H1 (cell line): Measurements from ENCODE around the gene U2SURP. TPM values are rescaled to one million over a fixed set of nuclear protein-coding genes. Genes with fewer than 3 reads are reported as not detected.

Experiments used
- CTCF ChIA-PET: fragments of 300-600 bp; sonication (Branson Sonifier 250); formaldehyde crosslinking; loops from one replicate; lab custom pipeline; 2021; ENCODE audit not compliant: partially characterized antibody; lab: Charles Lee
- POLR2A ChIA-PET: fragments of 300-600 bp; sonication (Branson Sonifier 250); formaldehyde crosslinking; loops from one replicate; lab custom pipeline; 2021; ENCODE audit warnings: inconsistent platforms; ENCODE audit not compliant: partially characterized antibody; lab: Charles Lee
- DNase-seq, 2 experiments: peaks; one replicate each; pipeline versions ENCODE4 v3.0.0 to v3.0.0-alpha.2; 2010 to 2022; ENCODE audit warnings: low spot score in 2 of 2, low read depth in 1 of 2, mixed read lengths in 1 of 2
- FAIRE-seq: peaks from 2 replicates; lab custom pipeline; 2011; peaks lifted over from hg19 to GRCh38; lab: Jason Lieb, UNC
- H2AFZ ChIP-seq: 2 replicates; pipeline ENCODE4 v1.8.1; 2012; ENCODE audit warnings: low read length, inconsistent platforms
- H2AK5ac ChIP-seq: 2 replicates; pipeline ENCODE4 v1.6.1; 2013; ENCODE audit warnings: low read depth, low read length
- H2BK120ac ChIP-seq: replicated peaks from 2 replicates; pipeline ENCODE3; 2013; ENCODE audit warnings: low read depth, low read length, inconsistent platforms
- H2BK12ac ChIP-seq: 2 replicates; pipeline ENCODE4 v1.6.1; 2013; ENCODE audit warnings: low read depth, low read length
- H2BK15ac ChIP-seq: 2 replicates; pipeline ENCODE4 v1.6.1; 2013; ENCODE audit warnings: low read length
- H2BK20ac ChIP-seq: 2 replicates; pipeline ENCODE4 v1.6.1; 2013; ENCODE audit warnings: low read length
- H2BK5ac ChIP-seq: 2 replicates; pipeline ENCODE4 v1.6.1; 2013; ENCODE audit warnings: low read depth, low read length
- H3K14ac ChIP-seq: 2 replicates; pipeline ENCODE4 v1.6.1; 2013; ENCODE audit warnings: inconsistent platforms; ENCODE audit not compliant: insufficient read length
- H3K18ac ChIP-seq: 2 replicates; pipeline ENCODE4 v1.6.1; 2013; ENCODE audit warnings: low read length; ENCODE audit errors: extremely low read depth
- H3K23ac ChIP-seq: 2 replicates; pipeline ENCODE4 v1.6.1; 2013; ENCODE audit warnings: inconsistent platforms; ENCODE audit not compliant: insufficient read length
- H3K23me2 ChIP-seq: 2 replicates; pipeline ENCODE4 v1.6.1; 2013; ENCODE audit warnings: low read depth, low read length
- H3K27ac ChIP-seq: 2 replicates; pipeline ENCODE4 v1.6.1; 2011; ENCODE audit warnings: low read depth, low read length, inconsistent platforms
- H3K27me3 ChIP-seq, 4 experiments: replicated peaks in 1 of 4; 1 replicate in 1 of 4; 2 replicates in 3 of 4; pipeline versions ENCODE4 v1.6.1 to v1.8.1; 2011 to 2013; ENCODE audit warnings: low read length in 3 of 4, mild to moderate bottlenecking in 3 of 4, inconsistent platforms in 2 of 4, mixed read lengths in 2 of 4, moderate library complexity in 1 of 4; ENCODE audit not compliant: control insufficient read depth in 3 of 4, insufficient read depth in 3 of 4; ENCODE audit errors: extremely low read depth in 1 of 4
- H3K36me3 ChIP-seq, 4 experiments: 2 replicates each; pipeline versions ENCODE4 v1.6.1 to v1.8.1; 2011 to 2013; ENCODE audit warnings: mild to moderate bottlenecking in 4 of 4, low read length in 3 of 4, moderate library complexity in 2 of 4, control low read depth in 1 of 4, inconsistent platforms in 1 of 4; ENCODE audit not compliant: insufficient read depth in 4 of 4, control insufficient read depth in 2 of 4
- H3K4ac ChIP-seq: replicated peaks from 2 replicates; pipeline ENCODE3; 2013; ENCODE audit warnings: low read length, low read depth, mixed read lengths, inconsistent platforms; ENCODE audit not compliant: insufficient read length
- H3K4me1 ChIP-seq, 4 experiments: replicated peaks in 1 of 4; 1 replicate in 1 of 4; 2 replicates in 3 of 4; pipeline versions ENCODE4 v1.6.1 to v1.8.1; 2011 to 2013; ENCODE audit warnings: low read length in 3 of 4, inconsistent platforms in 2 of 4, mixed read lengths in 1 of 4; ENCODE audit not compliant: insufficient read depth in 4 of 4, control insufficient read depth in 3 of 4
- H3K4me2 ChIP-seq, 2 experiments: 2 replicates each; pipeline versions ENCODE4 v1.6.1 to v1.8.1; 2011 to 2013; ENCODE audit warnings: low read depth in 2 of 2, low read length in 2 of 2, control low read depth in 1 of 2, inconsistent platforms in 1 of 2, mild to moderate bottlenecking in 1 of 2; ENCODE audit not compliant: insufficient read depth in 1 of 2
- H3K4me3 ChIP-seq, 4 experiments: fragments of 200-600, 300-600 bp in 1 of 4; sonication (generic), shearing (Covaris generic), sonication (Bioruptor Twin) in 1 of 4; 2 replicates each; pipeline versions ENCODE4 v1.5.1 to v1.8.1; 2011 to 2016; ENCODE audit warnings: low read length in 4 of 4, low read depth in 3 of 4, control low read depth in 2 of 4, inconsistent platforms in 2 of 4, mild to moderate bottlenecking in 2 of 4, mixed read lengths in 1 of 4, moderate library complexity in 1 of 4; ENCODE audit not compliant: insufficient read depth in 2 of 4; ENCODE audit errors: extremely low read depth in 1 of 4
- H3K56ac ChIP-seq: replicated peaks from 2 replicates; pipeline ENCODE3; 2013; ENCODE audit warnings: low read depth, mild to moderate bottlenecking, mixed read lengths, low read length, inconsistent platforms; ENCODE audit not compliant: insufficient read length
- H3K79me1 ChIP-seq: 2 replicates; pipeline ENCODE4 v1.6.1; 2013; ENCODE audit warnings: low read depth, low read length, control low read depth
- H3K79me2 ChIP-seq, 2 experiments: 2 replicates each; pipeline versions ENCODE4 v1.6.1 to v1.8.1; 2012 to 2013; ENCODE audit warnings: low read length in 2 of 2, mild to moderate bottlenecking in 2 of 2, inconsistent platforms in 1 of 2; ENCODE audit not compliant: insufficient read depth in 2 of 2, control insufficient read depth in 1 of 2
- H3K9ac ChIP-seq, 4 experiments: replicated peaks in 1 of 4; 1 replicate in 1 of 4; 2 replicates in 3 of 4; pipeline versions ENCODE4 v1.6.1 to v1.8.1; 2011 to 2013; ENCODE audit warnings: low read depth in 3 of 4, low read length in 3 of 4, control low read depth in 2 of 4, mild to moderate bottlenecking in 2 of 4, moderate library complexity in 2 of 4, inconsistent platforms in 1 of 4; ENCODE audit errors: extremely low read depth in 1 of 4
- H3K9me3 ChIP-seq, 2 experiments: 2 replicates each; pipeline versions ENCODE4 v1.6.1 to v1.8.1; 2012 to 2013; ENCODE audit warnings: mild to moderate bottlenecking in 2 of 2, moderate library complexity in 2 of 2, control low read depth in 1 of 2, inconsistent platforms in 1 of 2, low read depth in 1 of 2, low read length in 1 of 2, mixed read lengths in 1 of 2; ENCODE audit not compliant: insufficient read depth in 2 of 2
- H4K20me1 ChIP-seq, 2 experiments: replicated peaks in 1 of 2; 2 replicates each; pipeline versions ENCODE3 to v1.8.1; 2011 to 2013; ENCODE audit warnings: inconsistent platforms in 2 of 2, low read length in 2 of 2, mild to moderate bottlenecking in 1 of 2; ENCODE audit not compliant: insufficient read depth in 2 of 2, control insufficient read depth in 1 of 2
- H4K5ac ChIP-seq: 2 replicates; pipeline ENCODE4 v1.6.1; 2013; ENCODE audit warnings: low read length, low read depth, mixed read lengths, inconsistent platforms; ENCODE audit not compliant: insufficient read length
- H4K8ac ChIP-seq: 2 replicates; pipeline ENCODE4 v1.8.0; 2013; ENCODE audit warnings: mild to moderate bottlenecking, moderate library complexity, low read length, inconsistent platforms; ENCODE audit not compliant: insufficient read depth; ENCODE audit errors: extremely low read depth
- H4K91ac ChIP-seq: replicated peaks from 2 replicates; pipeline ENCODE3; 2013; ENCODE audit warnings: low read length, mixed read lengths, inconsistent platforms; ENCODE audit not compliant: insufficient read length
- CHD1 ChIP-seq: IDR thresholded peaks from 2 replicates; pipeline ENCODE4 v1.6.1; 2012; ENCODE audit warnings: low read depth, low read length, improper control_type of control experiment
- MAFK ChIP-seq: IDR thresholded peaks from 2 replicates; pipeline ENCODE4 v1.6.1; 2012; ENCODE audit warnings: low read depth, mild to moderate bottlenecking, improper control_type of control experiment, low read length
- WGBS, 2 experiments: shearing (Covaris generic) in 1 of 2; methylation state at CpG; one replicate each; pipeline versions ENCODE4 v1.1.6 to v1.1.7; 2013 to 2015; ENCODE audit warnings: low lambda C conversion rate in 2 of 2, mixed read lengths in 2 of 2, inconsistent platforms in 1 of 2, low coverage in 1 of 2, missing lambda C conversion rate in 1 of 2; ENCODE audit not compliant: insufficient replicate concordance in 2 of 2, insufficient coverage in 1 of 2, insufficient read length in 1 of 2; ENCODE audit errors: extremely low coverage in 1 of 2, missing lambda C conversion rate in 1 of 2; 5-methylcytosine and 5-hydroxymethylcytosine counted together
- polyA plus RNA-seq, 7 experiments: library from polyadenylated mRNA; depleted of rRNA in 3 of 7; stranded (reverse) in 5 of 7; unstranded in 2 of 7; fragments of >200 nt in 5 of 7; fragments of 200-250 nt in 2 of 7; gene quantifications; 1 replicate in 5 of 7; 2 replicates in 1 of 7; 4 replicates in 1 of 7; pipeline versions ENCODE4 v1.2.1 to v1.2.3, GENCODE V29; 2011 to 2013; ENCODE audit warnings: missing spikeins in 2 of 7, mixed read lengths in 2 of 7
- total RNA-seq: library from RNA; stranded (reverse); fragmentation: NEBNext Ultra II Directional; extraction: Animal tissue kit (Norgen Biotek cat#: 25700); gene quantifications from 2 replicates; pipeline ENCODE4 v1.2.1, GENCODE V29; 2021

U2SURP gene
- total and polyA plus RNA-seq, 2 of the 8 experiments (the other 6 are each of a cell fraction or from before 2014, with no cell fraction given), result 22.2 to 167 TPM

- Histone ChIP-seq H2BK120ac (no peak overlapping the region), H3K36me3 (no peaks in the 10 kb centered on the region), H3K9ac (no peak overlapping the region), H3K27me3 (no peaks in the 10 kb centered on the region), H3K14ac (no peak overlapping the region), H3K9me3 (no peaks in the 10 kb centered on the region), H4K5ac (no peak overlapping the region), H2AFZ (no peak overlapping the region), H3K56ac (no peak overlapping the region), H2BK12ac (no peak overlapping the region), H3K4me1 (peaks cover 0 to 3% (median under 1%) of the 10 kb centered on the region in 4 experiments; a peak in 3 of 7 replicates), H2BK20ac (no peak overlapping the region), H3K18ac (no peak overlapping the region), H2BK15ac (no peak overlapping the region), H3K23me2 (peaks cover 7% of the 10 kb centered on the region; the same call in 1 of the 2 replicates), H4K20me1 (peaks cover 5 to 19% of the 10 kb centered on the region in 2 experiments), H3K27ac (no peak overlapping the region), H2AK5ac (no peak overlapping the region), H2BK5ac (no peak overlapping the region), H3K4ac (no peak overlapping the region), H3K4me3 (no peak overlapping the region), H3K23ac (no peak overlapping the region), H3K79me1 (no peaks in the 10 kb centered on the region; the same call in 1 of the 2 replicates), H3K4me2 (no peak overlapping the region), H4K91ac (no peak overlapping the region), H3K79me2 (peaks cover 66 to 84% of the 10 kb centered on the region in 2 experiments), H4K8ac (no peak overlapping the region)
- no peak for TF ChIP-seq CHD1
- peak; percentile 96 for TF ChIP-seq MAFK
- CTCF ChIA-PET, result interaction anchor here (1.2 kb wide), 1 partner anchor 176 kb away, joined by 3 read pairs; no protein-coding TSS in a partner anchor
- FAIRE-seq (no peak), DNase-seq (no peak)
- WGBS, 2 experiments, result 89% methylated on average over 2 of the region's 2 CpGs; no CpG with 5 or more reads in 1 of the 2 experiments
- POLR2A ChIA-PET, result no interaction called here
These were observed 3.5 kb downstream of the U2SURP start for GRCh38 chr3:143004823-143005222.
